ENCODE results near the gene GNG12.

GRCh38 chr1:67721650-67722291 lies 111.5 kb downstream of the GNG12 start:
- no peak for TF ChIP-seq EZH2phosphoT487 (IDR thresholded peaks at IDR 0.05; ENCODE audit: insufficient read depth, low read depth)
- TF ChIP-seq EZH2 (IDR thresholded peaks at IDR 0.05; ENCODE audit: insufficient read depth, poor library complexity, severe bottlenecking), result no peak
